ENCODE measurements around the gene STEAP3.

STEAP3 gene

GRCh38 chr2:119223521-119224390 lies at the start of gene STEAP3:
STEAP3 (plus strand) TSS chr2:119223834; CDS start chr2:119231013, 7,179 bp downstream.
- no peak for DNase-seq (ENCODE audit: low read depth in 2 of 2)

GRCh38 chr2:119174216-119174992 lies 49.2 kb upstream of the STEAP3 start:
- peak; percentile 9 to 35 for DNase-seq (ENCODE audit: low read depth in 2 of 2)

GRCh38 chr2:119174993-119175347 lies 48.7 kb upstream of the STEAP3 start:
- DNase-seq (ENCODE audit: low read depth in 2 of 2): no peak

- DNase-seq (ENCODE audit: low read depth in 2 of 2): no peak
Observed at GRCh38 chr2:119175517-119175916, 48.1 kb upstream of the STEAP3 start.

GRCh38 chr2:119177171-119177837 lies 46.3 kb upstream of the STEAP3 start:
- DNase-seq (ENCODE audit: low read depth in 2 of 2): no peak

- DNase-seq (ENCODE audit: low read depth in 2 of 2): no peak
Observed at GRCh38 chr2:119177838-119178190, 45.8 kb upstream of the STEAP3 start.

- DNase-seq (ENCODE audit: low read depth in 2 of 2): no peak
Observed at GRCh38 chr2:119178776-119179175, 44.9 kb upstream of the STEAP3 start.

- no peak for DNase-seq (ENCODE audit: low read depth in 2 of 2)
Observed at GRCh38 chr2:119179202-119179601, 44.4 kb upstream of the STEAP3 start.

- DNase-seq (ENCODE audit: low read depth in 2 of 2): no peak
Observed at GRCh38 chr2:119179991-119180390, 43.6 kb upstream of the STEAP3 start.

- DNase-seq (ENCODE audit: low read depth in 2 of 2): no peak
Observed at GRCh38 chr2:119180892-119181291, 42.7 kb upstream of the STEAP3 start.

- no peak for DNase-seq (ENCODE audit: low read depth in 2 of 2)
Observed at GRCh38 chr2:119181391-119181790, 42.2 kb upstream of the STEAP3 start.

- no peak for DNase-seq (ENCODE audit: low read depth in 2 of 2)
Observed at GRCh38 chr2:119181791-119182445, 41.7 kb upstream of the STEAP3 start.

- no peak for DNase-seq (ENCODE audit: low read depth in 2 of 2)
Observed at GRCh38 chr2:119184512-119184911, 39.1 kb upstream of the STEAP3 start.

GRCh38 chr2:119190321-119191111 lies 33.1 kb upstream of the STEAP3 start:
- DNase-seq (ENCODE audit: low read depth in 2 of 2): no peak

GRCh38 chr2:119192893-119193292 lies 30.7 kb upstream of the STEAP3 start:
- no peak for DNase-seq (ENCODE audit: low read depth in 2 of 2)

GRCh38 chr2:119195001-119195400 lies 28.6 kb upstream of the STEAP3 start:
- no peak for DNase-seq (ENCODE audit: low read depth in 2 of 2)

- no peak for DNase-seq (ENCODE audit: low read depth in 2 of 2)
Observed at GRCh38 chr2:119195887-119196286, 27.7 kb upstream of the STEAP3 start.

- DNase-seq (ENCODE audit: low read depth in 2 of 2): no peak
Observed at GRCh38 chr2:119196301-119197125, 27.1 kb upstream of the STEAP3 start.

- no peak for DNase-seq (ENCODE audit: low read depth in 2 of 2)
Observed at GRCh38 chr2:119197126-119197405, 26.6 kb upstream of the STEAP3 start.

GRCh38 chr2:119197529-119198239 lies 25.9 kb upstream of the STEAP3 start:
- DNase-seq (ENCODE audit: low read depth in 2 of 2): no peak

Measured in stimulated activated CD8-positive, alpha-beta memory T cell treated with anti-CD3 and anti-CD28 coated beads, Interleukin-15, amount 100 ng/mL, for 48 hours (primary cell).